ENCODE results near the gene SLC6A7. TPM values are rescaled to one million over a fixed set of nuclear protein-coding genes. Genes with fewer than 3 reads are reported as not detected.
"Not testable (repeated sequence)": the region's sequence is repeated elsewhere in the genome, so short reads cannot be mapped to it uniquely, and the experiment has no call there.

The SLC6A7 gene
- total RNA-seq, 1 experiment from 2014 or later, result not detected

GRCh38 chr5:150247726-150248125 lies 57.9 kb downstream of the SLC6A7 start:
- POLR2A ChIA-PET (ENCODE audit: unreplicated experiment), result no interaction called here

GRCh38 chr5:150248493-150248892 lies 58.6 kb downstream of the SLC6A7 start:
- H3K4me2 ChIP-seq; CTCF ChIA-PET; H3K27ac ChIP-seq; intact Hi-C loops (cut with micrococcal nuclease; ENCODE audit: unreplicated experiment); H3K27me3 ChIP-seq (ENCODE audit: insufficient read depth, low read depth); H3K4me1 ChIP-seq (replicated peaks; ENCODE audit: insufficient read depth); H3F3A ChIP-seq (ENCODE audit: insufficient read depth, low read depth); H3K9me2 ChIP-seq (ENCODE audit: insufficient read depth); DNase-seq; H3K79me2 ChIP-seq (ENCODE audit: low read depth); BruUV-seq (replicated peaks); H2AFZ ChIP-seq; POLR2A ChIA-PET (ENCODE audit: unreplicated experiment); H4K20me1 ChIP-seq (ENCODE audit: insufficient read depth); H3K36me3 ChIP-seq (ENCODE audit: low read depth); H3K9me3 ChIP-seq (ENCODE audit: insufficient read depth, low read depth); H3K4me3 ChIP-seq: not testable (repeated sequence)

More at GRCh38 chr5:150247726-150248125, 57.9 kb downstream of the SLC6A7 start:
- no peak overlapping the region for H2AFZ ChIP-seq
- no peaks in the 10 kb centered on the region for H3K9me3 ChIP-seq (ENCODE audit: insufficient read depth, low read depth)
- H3K4me1 ChIP-seq (replicated peaks; ENCODE audit: insufficient read depth), result no peaks in the 10 kb centered on the region
- no peaks in the 10 kb centered on the region for H3K79me2 ChIP-seq (ENCODE audit: low read depth)
- H3K4me2 ChIP-seq, result no peak overlapping the region
- no peaks in the 10 kb centered on the region for H4K20me1 ChIP-seq (ENCODE audit: insufficient read depth)
- no peak for DNase-seq
- CTCF ChIA-PET, result interaction anchor here (0.6 kb wide), 1 partner anchor 31 kb away, joined by 9 read pairs; no protein-coding TSS in a partner anchor
- intact Hi-C loops (cut with micrococcal nuclease; ENCODE audit: unreplicated experiment), result no loop called here
- H3K27ac ChIP-seq, result no peak overlapping the region
- no peaks in the 10 kb centered on the region for H3F3A ChIP-seq (ENCODE audit: insufficient read depth, low read depth)
- H3K9me2 ChIP-seq (ENCODE audit: insufficient read depth), result no peaks in the 10 kb centered on the region
- TF ChIP-seq EZH2 (IDR thresholded peaks at IDR 0.05; ENCODE audit: low read depth), result no peak
- TF ChIP-seq, protein P1, sequence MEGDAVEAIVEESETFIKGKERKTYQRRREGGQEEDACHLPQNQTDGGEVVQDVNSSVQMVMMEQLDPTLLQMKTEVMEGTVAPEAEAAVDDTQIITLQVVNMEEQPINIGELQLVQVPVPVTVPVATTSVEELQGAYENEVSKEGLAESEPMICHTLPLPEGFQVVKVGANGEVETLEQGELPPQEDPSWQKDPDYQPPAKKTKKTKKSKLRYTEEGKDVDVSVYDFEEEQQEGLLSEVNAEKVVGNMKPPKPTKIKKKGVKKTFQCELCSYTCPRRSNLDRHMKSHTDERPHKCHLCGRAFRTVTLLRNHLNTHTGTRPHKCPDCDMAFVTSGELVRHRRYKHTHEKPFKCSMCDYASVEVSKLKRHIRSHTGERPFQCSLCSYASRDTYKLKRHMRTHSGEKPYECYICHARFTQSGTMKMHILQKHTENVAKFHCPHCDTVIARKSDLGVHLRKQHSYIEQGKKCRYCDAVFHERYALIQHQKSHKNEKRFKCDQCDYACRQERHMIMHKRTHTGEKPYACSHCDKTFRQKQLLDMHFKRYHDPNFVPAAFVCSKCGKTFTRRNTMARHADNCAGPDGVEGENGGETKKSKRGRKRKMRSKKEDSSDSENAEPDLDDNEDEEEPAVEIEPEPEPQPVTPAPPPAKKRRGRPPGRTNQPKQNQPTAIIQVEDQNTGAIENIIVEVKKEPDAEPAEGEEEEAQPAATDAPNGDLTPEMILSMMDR (conservative IDR thresholded peaks at IDR 0.05), result no peak
- no TSS peak for BruUV-seq (replicated peaks)
- no peak overlapping the region for H3K4me3 ChIP-seq
- H3K36me3 ChIP-seq (ENCODE audit: low read depth), result no peaks in the 10 kb centered on the region
- no peaks in the 10 kb centered on the region; the same call in 1 of the 2 replicates for H3K27me3 ChIP-seq (ENCODE audit: insufficient read depth, low read depth)

DNA sequence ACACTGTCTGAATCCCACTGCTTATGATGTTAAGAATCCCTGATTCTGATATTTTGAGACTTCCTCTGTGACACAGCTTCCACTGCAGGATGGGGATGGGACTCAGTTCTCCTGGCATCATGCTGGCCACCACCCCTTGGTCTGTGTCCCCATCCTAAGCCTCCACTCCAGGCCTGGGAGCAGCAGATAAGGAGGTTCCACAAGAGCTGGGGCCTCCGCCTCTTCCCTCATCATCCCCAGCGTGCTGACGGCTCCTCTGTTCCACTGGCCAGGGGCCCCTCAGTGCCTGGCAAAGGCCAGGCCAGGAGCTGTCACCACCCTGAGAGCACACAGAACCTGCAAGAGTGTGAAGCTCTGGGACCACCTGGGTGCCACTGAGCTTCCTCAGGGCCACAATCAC lies 59.1 kb downstream of the SLC6A7 start:
- Histone ChIP-seq H3K9me3 (ENCODE audit: insufficient read depth, low read depth) (no peaks in the 10 kb centered on the region), H3K27ac (no peak overlapping the region), H3K4me2 (no peak overlapping the region), H3F3A (ENCODE audit: insufficient read depth, low read depth) (no peaks in the 10 kb centered on the region), H3K36me3 (ENCODE audit: low read depth) (no peaks in the 10 kb centered on the region), H3K4me1 (replicated peaks; ENCODE audit: insufficient read depth) (no peaks in the 10 kb centered on the region), H2AFZ (no peak overlapping the region), H3K27me3 (ENCODE audit: insufficient read depth, low read depth) (no peaks in the 10 kb centered on the region; the same call in 1 of the 2 replicates), H3K9me2 (ENCODE audit: insufficient read depth) (no peaks in the 10 kb centered on the region), H3K4me3 (no peak overlapping the region), H4K20me1 (ENCODE audit: insufficient read depth) (no peaks in the 10 kb centered on the region), H3K79me2 (ENCODE audit: low read depth) (no peaks in the 10 kb centered on the region)
- TF ChIP-seq, protein P1 (conservative IDR thresholded peaks at IDR 0.05), result no peak
- no peak for TF ChIP-seq EZH2 (IDR thresholded peaks at IDR 0.05; ENCODE audit: low read depth)
- ChIA-PET CTCF (no interaction called here), POLR2A (ENCODE audit: unreplicated experiment) (no interaction called here)
- intact Hi-C loops (cut with micrococcal nuclease; ENCODE audit: unreplicated experiment), result no loop called here
- BruUV-seq (replicated peaks), result no TSS peak
- DNase-seq, result no peak

GRCh38 chr5:150249744-150250143 lies 59.9 kb downstream of the SLC6A7 start:
- no peak for DNase-seq
- no peaks in the 10 kb centered on the region for H3K36me3 ChIP-seq (ENCODE audit: low read depth)
- no peak overlapping the region for H3K4me3 ChIP-seq
- H3K27ac ChIP-seq, result no peak overlapping the region
- H4K20me1 ChIP-seq (ENCODE audit: insufficient read depth), result no peaks in the 10 kb centered on the region
- ChIA-PET POLR2A (ENCODE audit: unreplicated experiment) (no interaction called here), CTCF (interaction anchor here (0.6 kb wide), 1 partner anchor 287 kb away, joined by 3 read pairs; no protein-coding TSS in a partner anchor)
- H3K9me2 ChIP-seq (ENCODE audit: insufficient read depth), result no peaks in the 10 kb centered on the region
- H3K9me3 ChIP-seq (ENCODE audit: insufficient read depth, low read depth), result no peaks in the 10 kb centered on the region
- no peaks in the 10 kb centered on the region for H3F3A ChIP-seq (ENCODE audit: insufficient read depth, low read depth)
- intact Hi-C loops (cut with micrococcal nuclease; ENCODE audit: unreplicated experiment), result no loop called here
- no peak overlapping the region for H3K4me2 ChIP-seq
- no peaks in the 10 kb centered on the region for H3K79me2 ChIP-seq (ENCODE audit: low read depth)
- H3K4me1 ChIP-seq (replicated peaks; ENCODE audit: insufficient read depth), result no peaks in the 10 kb centered on the region
- BruUV-seq (replicated peaks), result no TSS peak
- no peak overlapping the region for H2AFZ ChIP-seq
- TF ChIP-seq EZH2 (IDR thresholded peaks at IDR 0.05; ENCODE audit: low read depth), result no peak
- TF ChIP-seq, protein P1 (conservative IDR thresholded peaks at IDR 0.05), result no peak
- H3K27me3 ChIP-seq (ENCODE audit: insufficient read depth, low read depth), result no peaks in the 10 kb centered on the region; the same call in 1 of the 2 replicates

Measured in PC-9 (cell line).